Measurements from ENCODE around the gene NOBOX. TPM values are rescaled to one million over a fixed set of nuclear protein-coding genes. Genes with fewer than 3 reads are reported as not detected.

NOBOX gene
- total and polyA plus RNA-seq, 2 donors (not counting 1 experiment from before 2014, with no cell fraction given) = not detected

- H3K9me3 ChIP-seq (ENCODE audit: control insufficient read depth, insufficient read depth, low read depth, low read length) = no peaks in the 10 kb centered on the region
- H2AFZ ChIP-seq (ENCODE audit: low read length) = no peak overlapping the region
- no peak overlapping the region for H3K27ac ChIP-seq (ENCODE audit: insufficient read depth, low read length)
- no peak for DNase-seq (ENCODE audit: low read depth in 2 of 2)
- no peak overlapping the region for H3K4me3 ChIP-seq (replicated peaks in 1 of 4; ENCODE audit: control extremely low read depth in 1 of 4, insufficient read depth in 1 of 4, low read depth in 3 of 4, low read length in 4 of 4)
- H3K9ac ChIP-seq (ENCODE audit: insufficient read depth, low read length) = no peak overlapping the region
- H3K79me2 ChIP-seq (ENCODE audit: control insufficient read depth, insufficient read depth, low read length) = no peaks in the 10 kb centered on the region
- H3K27me3 ChIP-seq (ENCODE audit: control insufficient read depth, insufficient read depth, low read length) = no peaks in the 10 kb centered on the region
- no peaks in the 10 kb centered on the region for H3K36me3 ChIP-seq (ENCODE audit: control insufficient read depth, insufficient read depth, low read length)
- H3K4me1 ChIP-seq (ENCODE audit: control insufficient read depth, extremely low read depth, insufficient read depth, low read length) = no peaks in the 10 kb centered on the region
- H3K4me2 ChIP-seq (ENCODE audit: extremely low read depth, insufficient read depth, low read length) = no peak overlapping the region
- TF ChIP-seq CTCF (conservative IDR thresholded peaks at IDR 0.05 in 1 of 2, IDR thresholded peaks at IDR 0.05 in 1 of 2; ENCODE audit: low read depth in 1 of 2, low read length in 2 of 2) = no peak
- TF ChIP-seq EZH2 (IDR thresholded peaks at IDR 0.05; ENCODE audit: low read length, missing control alignments) = no peak
- no peaks in the 10 kb centered on the region for H4K20me1 ChIP-seq (ENCODE audit: control insufficient read depth, extremely low read depth, insufficient read depth, low read length)
These were observed 12.8 kb upstream of the NOBOX start for GRCh38 chr7:144416341-144416740.

GRCh38 chr7:144415858-144416257 is 12.4 kb upstream of the NOBOX start:
- Histone ChIP-seq H2AFZ (ENCODE audit: low read length) (no peak overlapping the region), H3K9ac (ENCODE audit: insufficient read depth, low read length) (no peak overlapping the region), H3K27me3 (ENCODE audit: control insufficient read depth, insufficient read depth, low read length) (no peaks in the 10 kb centered on the region), H3K9me3 (ENCODE audit: control insufficient read depth, insufficient read depth, low read depth, low read length) (no peaks in the 10 kb centered on the region), H3K27ac (ENCODE audit: insufficient read depth, low read length) (no peak overlapping the region), H4K20me1 (ENCODE audit: control insufficient read depth, extremely low read depth, insufficient read depth, low read length) (no peaks in the 10 kb centered on the region), H3K4me2 (ENCODE audit: extremely low read depth, insufficient read depth, low read length) (no peak overlapping the region), H3K36me3 (ENCODE audit: control insufficient read depth, insufficient read depth, low read length) (no peaks in the 10 kb centered on the region), H3K4me3 (replicated peaks in 1 of 4; ENCODE audit: control extremely low read depth in 1 of 4, insufficient read depth in 1 of 4, low read depth in 3 of 4, low read length in 4 of 4) (no peak overlapping the region), H3K4me1 (ENCODE audit: control insufficient read depth, extremely low read depth, insufficient read depth, low read length) (no peaks in the 10 kb centered on the region), H3K79me2 (ENCODE audit: control insufficient read depth, insufficient read depth, low read length) (no peaks in the 10 kb centered on the region)
- TF ChIP-seq EZH2 (IDR thresholded peaks at IDR 0.05; ENCODE audit: low read length, missing control alignments) (no peak), CTCF (conservative IDR thresholded peaks at IDR 0.05 in 1 of 2, IDR thresholded peaks at IDR 0.05 in 1 of 2; ENCODE audit: low read depth in 1 of 2, low read length in 2 of 2) (no peak)
- no peak for DNase-seq (ENCODE audit: low read depth in 2 of 2)

- no peaks in the 10 kb centered on the region for H4K20me1 ChIP-seq (ENCODE audit: control insufficient read depth, extremely low read depth, insufficient read depth, low read length)
- no peak overlapping the region for H3K27ac ChIP-seq (ENCODE audit: insufficient read depth, low read length)
- H3K9me3 ChIP-seq (ENCODE audit: control insufficient read depth, insufficient read depth, low read depth, low read length) = no peaks in the 10 kb centered on the region
- no peaks in the 10 kb centered on the region for H3K27me3 ChIP-seq (ENCODE audit: control insufficient read depth, insufficient read depth, low read length)
- TF ChIP-seq CTCF (conservative IDR thresholded peaks at IDR 0.05 in 1 of 2, IDR thresholded peaks at IDR 0.05 in 1 of 2; ENCODE audit: low read depth in 1 of 2, low read length in 2 of 2) (no peak), EZH2 (IDR thresholded peaks at IDR 0.05; ENCODE audit: low read length, missing control alignments) (no peak)
- H2AFZ ChIP-seq (ENCODE audit: low read length) = no peak overlapping the region
- DNase-seq (ENCODE audit: low read depth in 2 of 2) = no peak
- no peak overlapping the region for H3K4me2 ChIP-seq (ENCODE audit: extremely low read depth, insufficient read depth, low read length)
- H3K4me3 ChIP-seq (replicated peaks in 1 of 4; ENCODE audit: control extremely low read depth in 1 of 4, insufficient read depth in 1 of 4, low read depth in 3 of 4, low read length in 4 of 4) = no peak overlapping the region
- H3K36me3 ChIP-seq (ENCODE audit: control insufficient read depth, insufficient read depth, low read length) = no peaks in the 10 kb centered on the region
- H3K4me1 ChIP-seq (ENCODE audit: control insufficient read depth, extremely low read depth, insufficient read depth, low read length) = no peaks in the 10 kb centered on the region
- no peak overlapping the region for H3K9ac ChIP-seq (ENCODE audit: insufficient read depth, low read length)
- H3K79me2 ChIP-seq (ENCODE audit: control insufficient read depth, insufficient read depth, low read length) = no peaks in the 10 kb centered on the region
These were observed 11.3 kb upstream of the NOBOX start for GRCh38 chr7:144414815-144415214.
